Measurements from ENCODE around the gene DPYD. TPM values are rescaled to one million over a fixed set of nuclear protein-coding genes. Genes with fewer than 3 reads are reported as not detected.

DPYD gene
- polyA plus RNA-seq, 1 of the 3 experiments (the other 2 are of a cell fraction) = 23.0 TPM

GRCh38 chr1:97506368-97506767 lies 414.5 kb downstream of the DPYD start:
- Histone ChIP-seq H4K20me1 (ENCODE audit: insufficient read depth) (no peaks in the 10 kb centered on the region), H3K9ac (no peak overlapping the region), H3K27me3 (ENCODE audit: insufficient read depth) (no peaks in the 10 kb centered on the region), H3K9me3 (no peaks in the 10 kb centered on the region), H3K4me2 (no peak overlapping the region), H3K9me2 (no peaks in the 10 kb centered on the region), H3K4me3 (ENCODE audit: low read depth in 2 of 2, low read length in 1 of 2) (no peak overlapping the region), H3F3A (replicated peaks; ENCODE audit: insufficient read depth) (peaks cover 9% of the 10 kb centered on the region), H3K27ac (ENCODE audit: low read depth in 2 of 2, low read length in 1 of 2) (no peak overlapping the region), H2AFZ (ENCODE audit: low read depth) (no peak overlapping the region), H3K79me2 (ENCODE audit: insufficient read depth) (no peaks in the 10 kb centered on the region), H3K4me1 (ENCODE audit: control insufficient read depth in 1 of 2, insufficient read depth in 2 of 2, low read depth in 1 of 2, low read length in 1 of 2) (no peaks in the 10 kb centered on the region), H3K36me3 (replicated peaks in 1 of 2; ENCODE audit: control insufficient read depth in 1 of 2, insufficient read depth in 2 of 2, low read length in 1 of 2) (peaks cover 7 to 30% of the 10 kb centered on the region in 2 experiments)
- ChIA-PET CTCF (no interaction called here), POLR2A (no interaction called here)
- WGBS (ENCODE audit: low lambda C conversion rate) = 100% methylated on average over 1 of the region's 1 CpG
- TF ChIP-seq NFIC (IDR thresholded peaks at IDR 0.05; ENCODE audit: borderline replicate concordance) (no peak), ZBTB33 (IDR thresholded peaks at IDR 0.05; ENCODE audit: borderline replicate concordance, low read depth) (no peak), IRF3 (IDR thresholded peaks at IDR 0.05; ENCODE audit: low read depth, low read length) (no peak), TEAD4 (IDR thresholded peaks at IDR 0.05; ENCODE audit: borderline replicate concordance, insufficient read depth) (no peak), EP300 (IDR thresholded peaks at IDR 0.05; ENCODE audit: borderline replicate concordance in 1 of 2, low read depth in 1 of 2, low read length in 1 of 2) (no peak), TCF12 (IDR thresholded peaks at IDR 0.05) (no peak), GATA2 (CRISPR knock-in tag; IDR thresholded peaks at IDR 0.05) (no peak), MEF2A (IDR thresholded peaks at IDR 0.05; ENCODE audit: borderline replicate concordance, low read depth) (no peak), GABPA (IDR thresholded peaks at IDR 0.05; ENCODE audit: low read depth) (no peak), FOXM1 (IDR thresholded peaks at IDR 0.05; ENCODE audit: low read depth) (no peak)
- DNase-seq = no peak

GRCh38 chr1:97505816-97506215 lies 415.0 kb downstream of the DPYD start:
- Histone ChIP-seq H3K27me3 (ENCODE audit: insufficient read depth) (no peaks in the 10 kb centered on the region), H3K36me3 (replicated peaks in 1 of 2; ENCODE audit: control insufficient read depth in 1 of 2, insufficient read depth in 2 of 2, low read length in 1 of 2) (peaks cover 7 to 28% of the 10 kb centered on the region in 2 experiments), H3K27ac (ENCODE audit: low read depth in 2 of 2, low read length in 1 of 2) (no peak overlapping the region), H3K4me1 (ENCODE audit: control insufficient read depth in 1 of 2, insufficient read depth in 2 of 2, low read depth in 1 of 2, low read length in 1 of 2) (no peaks in the 10 kb centered on the region), H3K4me2 (no peak overlapping the region), H2AFZ (ENCODE audit: low read depth) (no peak overlapping the region), H3K4me3 (ENCODE audit: low read depth in 2 of 2, low read length in 1 of 2) (no peak overlapping the region), H3K9me2 (no peaks in the 10 kb centered on the region), H3K9me3 (no peaks in the 10 kb centered on the region), H4K20me1 (ENCODE audit: insufficient read depth) (no peaks in the 10 kb centered on the region), H3K79me2 (ENCODE audit: insufficient read depth) (no peaks in the 10 kb centered on the region), H3K9ac (no peak overlapping the region), H3F3A (replicated peaks; ENCODE audit: insufficient read depth) (peaks cover 9% of the 10 kb centered on the region)
- ChIA-PET CTCF (no interaction called here), POLR2A (no interaction called here)
- TF ChIP-seq NRF1 (IDR thresholded peaks at IDR 0.05; ENCODE audit: low read depth, low read length) = no peak
- no peak for TF ChIP-seq JUND (IDR thresholded peaks at IDR 0.05)
- TF ChIP-seq, protein P1, sequence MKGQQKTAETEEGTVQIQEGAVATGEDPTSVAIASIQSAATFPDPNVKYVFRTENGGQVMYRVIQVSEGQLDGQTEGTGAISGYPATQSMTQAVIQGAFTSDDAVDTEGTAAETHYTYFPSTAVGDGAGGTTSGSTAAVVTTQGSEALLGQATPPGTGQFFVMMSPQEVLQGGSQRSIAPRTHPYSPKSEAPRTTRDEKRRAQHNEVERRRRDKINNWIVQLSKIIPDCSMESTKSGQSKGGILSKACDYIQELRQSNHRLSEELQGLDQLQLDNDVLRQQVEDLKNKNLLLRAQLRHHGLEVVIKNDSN (IDR thresholded peaks at IDR 0.05; ENCODE audit: borderline replicate concordance, low read depth) = no peak
- TF ChIP-seq RXRA (IDR thresholded peaks at IDR 0.05; ENCODE audit: borderline replicate concordance, low read depth) = no peak
- no peak for TF ChIP-seq SMC3 (IDR thresholded peaks at IDR 0.05; ENCODE audit: low read depth, low read length)
- no peak for TF ChIP-seq POLR2AphosphoS5 (IDR thresholded peaks at IDR 0.05; ENCODE audit: low read depth, low read length)
- TF ChIP-seq EZH2phosphoT487 (IDR thresholded peaks at IDR 0.05; ENCODE audit: borderline replicate concordance, low read depth) = no peak
- no peak for TF ChIP-seq MAX (IDR thresholded peaks at IDR 0.05; ENCODE audit: low read depth)
- TF ChIP-seq SIN3A (IDR thresholded peaks at IDR 0.05; ENCODE audit: borderline replicate concordance, low read depth, low read length) = no peak
- no peak for TF ChIP-seq TCF12 (IDR thresholded peaks at IDR 0.05)
- TF ChIP-seq ELF1 (IDR thresholded peaks at IDR 0.05) = no peak
- TF ChIP-seq, protein P2, sequence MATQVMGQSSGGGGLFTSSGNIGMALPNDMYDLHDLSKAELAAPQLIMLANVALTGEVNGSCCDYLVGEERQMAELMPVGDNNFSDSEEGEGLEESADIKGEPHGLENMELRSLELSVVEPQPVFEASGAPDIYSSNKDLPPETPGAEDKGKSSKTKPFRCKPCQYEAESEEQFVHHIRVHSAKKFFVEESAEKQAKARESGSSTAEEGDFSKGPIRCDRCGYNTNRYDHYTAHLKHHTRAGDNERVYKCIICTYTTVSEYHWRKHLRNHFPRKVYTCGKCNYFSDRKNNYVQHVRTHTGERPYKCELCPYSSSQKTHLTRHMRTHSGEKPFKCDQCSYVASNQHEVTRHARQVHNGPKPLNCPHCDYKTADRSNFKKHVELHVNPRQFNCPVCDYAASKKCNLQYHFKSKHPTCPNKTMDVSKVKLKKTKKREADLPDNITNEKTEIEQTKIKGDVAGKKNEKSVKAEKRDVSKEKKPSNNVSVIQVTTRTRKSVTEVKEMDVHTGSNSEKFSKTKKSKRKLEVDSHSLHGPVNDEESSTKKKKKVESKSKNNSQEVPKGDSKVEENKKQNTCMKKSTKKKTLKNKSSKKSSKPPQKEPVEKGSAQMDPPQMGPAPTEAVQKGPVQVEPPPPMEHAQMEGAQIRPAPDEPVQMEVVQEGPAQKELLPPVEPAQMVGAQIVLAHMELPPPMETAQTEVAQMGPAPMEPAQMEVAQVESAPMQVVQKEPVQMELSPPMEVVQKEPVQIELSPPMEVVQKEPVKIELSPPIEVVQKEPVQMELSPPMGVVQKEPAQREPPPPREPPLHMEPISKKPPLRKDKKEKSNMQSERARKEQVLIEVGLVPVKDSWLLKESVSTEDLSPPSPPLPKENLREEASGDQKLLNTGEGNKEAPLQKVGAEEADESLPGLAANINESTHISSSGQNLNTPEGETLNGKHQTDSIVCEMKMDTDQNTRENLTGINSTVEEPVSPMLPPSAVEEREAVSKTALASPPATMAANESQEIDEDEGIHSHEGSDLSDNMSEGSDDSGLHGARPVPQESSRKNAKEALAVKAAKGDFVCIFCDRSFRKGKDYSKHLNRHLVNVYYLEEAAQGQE (IDR thresholded peaks at IDR 0.05; ENCODE audit: low read depth, low read length) = no peak
- no peak for TF ChIP-seq FOSL2 (IDR thresholded peaks at IDR 0.05; ENCODE audit: borderline replicate concordance, low read depth)
- no peak for TF ChIP-seq TEAD4 (IDR thresholded peaks at IDR 0.05; ENCODE audit: borderline replicate concordance, insufficient read depth)
- WGBS (ENCODE audit: low lambda C conversion rate) = 96% methylated on average over 1 of the region's 1 CpG
- no peak for DNase-seq
